Choroid plexus epithelial cell (primary cell): ENCODE results near the gene TMEM245.

Experiments
- DNase-seq: peaks from one replicate; pipeline ENCODE4 v3.0.0-alpha.2; 2010; ENCODE audit warnings: low read depth
- H3K4me3 ChIP-seq: 2 replicates; pipeline ENCODE4 v1.5.1; 2011; ENCODE audit warnings: low read depth, mild to moderate bottlenecking, control low read depth, low read length, moderate library complexity
- CTCF ChIP-seq: conservative IDR thresholded peaks from 2 replicates; pipeline ENCODE4 v1.5.1; 2011; ENCODE audit warnings: low read depth, mild to moderate bottlenecking, control low read depth, inconsistent platforms, low read length, moderate library complexity

Gene TMEM245

DNA sequence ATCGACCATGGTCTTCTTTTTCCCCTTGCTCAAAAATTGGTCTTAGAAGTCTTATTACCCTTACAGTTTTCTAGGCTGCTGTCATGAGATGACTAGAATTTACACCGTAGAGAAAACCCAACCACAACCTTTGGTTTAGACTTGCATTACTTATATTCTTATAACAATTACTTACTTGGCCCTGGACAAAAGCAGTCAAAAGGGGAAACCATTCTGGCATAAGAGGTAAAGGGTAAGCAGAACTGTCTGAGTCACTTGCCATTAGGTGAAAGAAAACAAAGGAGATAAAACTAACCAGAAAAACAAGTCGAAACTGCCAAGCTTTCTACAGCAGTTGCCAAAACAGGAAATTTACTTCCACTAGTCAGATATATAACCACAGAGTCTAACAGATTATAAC lies 17.9 kb downstream of the TMEM245 start:
- TF ChIP-seq CTCF = no peak
- H3K4me3 ChIP-seq = no peak overlapping the region
- peak; percentile 74 for DNase-seq

- H3K4me3 ChIP-seq = no peak overlapping the region
- DNase-seq = no peak
- TF ChIP-seq CTCF = no peak
Measured at GRCh38 chr9:109101202-109101595, 18.5 kb downstream of the TMEM245 start.

DNA sequence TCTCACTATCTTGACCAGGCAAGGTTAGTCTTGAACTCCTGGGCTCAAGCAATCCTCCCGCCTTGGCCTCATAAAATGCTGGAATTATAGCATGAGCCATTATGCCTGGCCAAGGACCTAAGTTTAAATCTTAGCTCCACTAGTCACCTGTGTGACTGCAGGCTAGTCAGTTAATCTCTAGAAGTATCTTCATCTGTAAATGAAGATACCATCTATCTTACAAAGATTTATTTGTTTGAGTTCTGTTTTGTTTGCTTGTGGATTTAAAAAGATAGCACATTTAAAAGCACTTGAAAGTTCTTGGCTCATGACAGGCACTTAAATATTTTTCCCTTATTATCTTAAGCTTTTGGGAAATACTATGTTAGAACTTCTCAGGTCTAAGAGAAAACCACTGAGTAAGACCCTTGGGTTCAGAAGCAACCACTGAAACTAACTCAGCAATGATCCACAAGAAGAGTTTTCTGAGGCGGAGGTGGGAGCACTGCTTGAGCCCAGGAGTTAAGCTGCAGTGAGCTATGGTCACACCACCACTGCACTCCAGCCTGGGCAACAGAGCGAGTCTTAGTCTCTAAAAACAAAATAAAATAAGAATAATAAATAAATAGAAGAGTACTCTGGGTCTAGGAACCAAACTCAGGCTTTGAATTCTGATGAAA lies 19.1 kb downstream of the TMEM245 start:
- TF ChIP-seq CTCF = no peak
- H3K4me3 ChIP-seq = no peak overlapping the region
- no peak for DNase-seq

- no peak for DNase-seq
- no peak for TF ChIP-seq CTCF
- H3K4me3 ChIP-seq = no peak overlapping the region
Measured at GRCh38 chr9:109098960-109099308, 20.8 kb downstream of the TMEM245 start.

DNA sequence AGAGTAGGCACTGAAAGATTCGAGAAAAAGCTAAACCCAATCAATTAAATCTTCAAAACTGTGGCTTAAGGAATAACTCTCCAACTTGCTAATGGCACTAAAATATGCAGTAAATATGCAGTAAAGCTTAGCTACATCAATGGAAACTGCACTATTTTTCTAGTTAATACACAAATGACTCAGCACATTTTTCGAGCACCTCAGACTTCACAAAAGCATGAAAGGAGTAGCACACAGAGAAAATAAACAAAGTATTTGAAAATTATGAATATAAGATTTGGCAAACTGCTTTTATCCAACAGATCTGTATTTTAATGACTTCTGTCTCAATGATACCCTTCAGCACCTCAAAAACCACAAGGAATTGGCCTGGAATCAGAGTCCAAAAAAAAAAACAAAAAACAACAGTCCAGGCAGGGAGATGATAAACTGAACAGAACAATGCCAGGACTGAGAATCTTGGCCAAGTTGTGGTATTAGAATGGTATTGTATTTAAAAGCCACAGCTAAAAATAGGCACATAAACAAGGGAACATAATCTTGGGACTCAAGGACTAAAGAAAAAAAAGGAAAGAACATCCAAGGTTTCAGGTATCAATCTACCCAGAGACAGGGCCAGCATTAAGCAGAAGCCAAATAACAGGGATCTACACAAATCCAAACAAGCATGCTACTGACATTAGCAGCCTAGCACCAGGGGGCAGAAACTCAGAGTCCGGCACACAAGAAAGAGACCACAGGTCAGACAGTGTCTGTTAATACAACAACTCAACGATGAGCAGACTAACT lies 21.4 kb downstream of the TMEM245 start:
- TF ChIP-seq CTCF = peak; percentile 74
- no peak overlapping the region for H3K4me3 ChIP-seq
- DNase-seq = peak; percentile 92

- no peak overlapping the region for H3K4me3 ChIP-seq
- no peak for DNase-seq
- no peak for TF ChIP-seq CTCF
Measured at GRCh38 chr9:109097146-109097545, 22.6 kb downstream of the TMEM245 start.

GRCh38 chr9:109095321-109095720 lies 24.4 kb downstream of the TMEM245 start:
- TF ChIP-seq CTCF = no peak
- DNase-seq = no peak
- no peak overlapping the region for H3K4me3 ChIP-seq
